Measurements from ENCODE around the gene CHST8. TPM values are rescaled to one million over a fixed set of nuclear protein-coding genes. Genes with fewer than 3 reads are reported as not detected.

Gene CHST8
- total and polyA plus RNA-seq, 4 donors: 0.05 to 0.07 TPM; not detected in 2

DNA sequence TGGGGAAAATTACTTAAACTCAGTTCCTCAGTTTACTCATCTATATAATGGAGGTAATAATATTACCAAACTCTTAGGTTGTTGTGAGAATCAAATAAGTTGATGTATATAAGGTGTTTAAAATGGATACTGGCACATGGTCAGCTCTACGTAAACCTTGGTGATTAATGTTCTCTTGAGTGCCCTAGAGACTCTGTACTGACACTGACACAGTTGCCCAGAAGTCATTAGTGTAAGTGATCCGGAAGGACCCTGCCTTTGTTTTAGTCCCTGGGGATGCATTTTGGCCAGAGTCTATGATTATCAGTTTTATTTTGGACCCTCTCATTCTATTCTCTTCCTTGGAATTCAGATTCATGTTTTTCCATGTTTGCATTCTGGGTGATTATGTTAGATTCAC, 31.9 kb downstream of the CHST8 start:
- DNase-seq (ENCODE audit: low spot score): no peak
- Histone ChIP-seq H3K27ac (ENCODE audit: low read depth in 1 of 2, low read length in 2 of 2) (no peak overlapping the region), H3K36me3 (ENCODE audit: control insufficient read depth in 4 of 4, insufficient read depth in 3 of 4, low read depth in 1 of 4, low read length in 3 of 4) (no peaks in the 10 kb centered on the region), H3K9me3 (ENCODE audit: control insufficient read depth in 4 of 4, low read length in 3 of 4) (no peaks in the 10 kb centered on the region), H3K4me3 (ENCODE audit: low read depth in 1 of 3, low read length in 3 of 3) (no peak overlapping the region), H3K4me1 (ENCODE audit: control insufficient read depth in 4 of 4, insufficient read depth in 4 of 4, low read length in 3 of 4) (no peaks in the 10 kb centered on the region), H3K27me3 (ENCODE audit: control insufficient read depth in 4 of 4, insufficient read depth in 4 of 4, low read length in 3 of 4) (no peaks in the 10 kb centered on the region), H3K9ac (ENCODE audit: low read depth in 1 of 2, low read length in 2 of 2) (no peak overlapping the region)
- WGBS: 76% methylated on average over 2 of the region's 2 CpGs
- TF ChIP-seq HNF4A (conservative IDR thresholded peaks at IDR 0.05): no peak
- TF ChIP-seq RAD21 (IDR thresholded peaks at IDR 0.05): no peak
- TF ChIP-seq, protein P1, sequence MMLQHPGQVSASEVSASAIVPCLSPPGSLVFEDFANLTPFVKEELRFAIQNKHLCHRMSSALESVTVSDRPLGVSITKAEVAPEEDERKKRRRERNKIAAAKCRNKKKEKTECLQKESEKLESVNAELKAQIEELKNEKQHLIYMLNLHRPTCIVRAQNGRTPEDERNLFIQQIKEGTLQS (IDR thresholded peaks at IDR 0.05): no peak
- no peak for TF ChIP-seq SP1 (IDR thresholded peaks at IDR 0.05)
- TF ChIP-seq RXRA (IDR thresholded peaks at IDR 0.05): no peak
- TF ChIP-seq FOXA2 (IDR thresholded peaks at IDR 0.05): no peak
- TF ChIP-seq YY1 (IDR thresholded peaks at IDR 0.05): no peak
- no peak for TF ChIP-seq FOXA1 (IDR thresholded peaks at IDR 0.05)
- TF ChIP-seq, protein P2, sequence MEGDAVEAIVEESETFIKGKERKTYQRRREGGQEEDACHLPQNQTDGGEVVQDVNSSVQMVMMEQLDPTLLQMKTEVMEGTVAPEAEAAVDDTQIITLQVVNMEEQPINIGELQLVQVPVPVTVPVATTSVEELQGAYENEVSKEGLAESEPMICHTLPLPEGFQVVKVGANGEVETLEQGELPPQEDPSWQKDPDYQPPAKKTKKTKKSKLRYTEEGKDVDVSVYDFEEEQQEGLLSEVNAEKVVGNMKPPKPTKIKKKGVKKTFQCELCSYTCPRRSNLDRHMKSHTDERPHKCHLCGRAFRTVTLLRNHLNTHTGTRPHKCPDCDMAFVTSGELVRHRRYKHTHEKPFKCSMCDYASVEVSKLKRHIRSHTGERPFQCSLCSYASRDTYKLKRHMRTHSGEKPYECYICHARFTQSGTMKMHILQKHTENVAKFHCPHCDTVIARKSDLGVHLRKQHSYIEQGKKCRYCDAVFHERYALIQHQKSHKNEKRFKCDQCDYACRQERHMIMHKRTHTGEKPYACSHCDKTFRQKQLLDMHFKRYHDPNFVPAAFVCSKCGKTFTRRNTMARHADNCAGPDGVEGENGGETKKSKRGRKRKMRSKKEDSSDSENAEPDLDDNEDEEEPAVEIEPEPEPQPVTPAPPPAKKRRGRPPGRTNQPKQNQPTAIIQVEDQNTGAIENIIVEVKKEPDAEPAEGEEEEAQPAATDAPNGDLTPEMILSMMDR (IDR thresholded peaks at IDR 0.05; ENCODE audit: low read depth, low read length, missing input control): no peak
- TF ChIP-seq HNF4G (IDR thresholded peaks at IDR 0.05): no peak
- TF ChIP-seq NR2F2 (IDR thresholded peaks at IDR 0.05): no peak

GRCh38 chr19:33654840-33655508, 33.2 kb downstream of the CHST8 start:
- 71% methylated on average over 7 of the region's 7 CpGs for WGBS
- H3K9ac ChIP-seq (ENCODE audit: low read depth in 1 of 2, low read length in 2 of 2): no peak overlapping the region
- H3K4me1 ChIP-seq (ENCODE audit: control insufficient read depth in 4 of 4, insufficient read depth in 4 of 4, low read length in 3 of 4): no peaks in the 10 kb centered on the region
- H3K27me3 ChIP-seq (ENCODE audit: control insufficient read depth in 4 of 4, insufficient read depth in 4 of 4, low read length in 3 of 4): no peaks in the 10 kb centered on the region
- no peak overlapping the region for H3K4me3 ChIP-seq (ENCODE audit: low read depth in 1 of 3, low read length in 3 of 3)
- no peaks in the 10 kb centered on the region for H3K9me3 ChIP-seq (ENCODE audit: control insufficient read depth in 4 of 4, low read length in 3 of 4)
- TF ChIP-seq, protein P1 (IDR thresholded peaks at IDR 0.05): no peak
- TF ChIP-seq SP1 (IDR thresholded peaks at IDR 0.05) (no peak), JUND (IDR thresholded peaks at IDR 0.05) (no peak), HNF4G (IDR thresholded peaks at IDR 0.05) (no peak), NR2F2 (IDR thresholded peaks at IDR 0.05) (no peak), GABPA (IDR thresholded peaks at IDR 0.05 in 1 of 2, conservative IDR thresholded peaks at IDR 0.05 in 1 of 2) (no peak), YY1 (IDR thresholded peaks at IDR 0.05) (no peak), HNF4A (conservative IDR thresholded peaks at IDR 0.05) (no peak), RXRA (IDR thresholded peaks at IDR 0.05) (no peak), EGR1 (IDR thresholded peaks at IDR 0.05; ENCODE audit: low read depth in 2 of 2) (no peak), RAD21 (IDR thresholded peaks at IDR 0.05) (no peak)
- TF ChIP-seq, protein P3, sequence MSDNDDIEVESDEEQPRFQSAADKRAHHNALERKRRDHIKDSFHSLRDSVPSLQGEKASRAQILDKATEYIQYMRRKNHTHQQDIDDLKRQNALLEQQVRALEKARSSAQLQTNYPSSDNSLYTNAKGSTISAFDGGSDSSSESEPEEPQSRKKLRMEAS (IDR thresholded peaks at IDR 0.05): no peak
- TF ChIP-seq, protein P2 (IDR thresholded peaks at IDR 0.05; ENCODE audit: low read depth, low read length, missing input control): no peak
- DNase-seq (ENCODE audit: low spot score): no peak
- no peaks in the 10 kb centered on the region for H3K36me3 ChIP-seq (ENCODE audit: control insufficient read depth in 4 of 4, insufficient read depth in 3 of 4, low read depth in 1 of 4, low read length in 3 of 4)
- no peak overlapping the region for H3K27ac ChIP-seq (ENCODE audit: low read depth in 1 of 2, low read length in 2 of 2)
